ENCODE data around the gene KHNYN. TPM values are rescaled to one million over a fixed set of nuclear protein-coding genes. Genes with fewer than 3 reads are reported as not detected.

The KHNYN gene
- polyA plus RNA-seq, 1 donor from 2014 or later, result 0.53 TPM

DNA sequence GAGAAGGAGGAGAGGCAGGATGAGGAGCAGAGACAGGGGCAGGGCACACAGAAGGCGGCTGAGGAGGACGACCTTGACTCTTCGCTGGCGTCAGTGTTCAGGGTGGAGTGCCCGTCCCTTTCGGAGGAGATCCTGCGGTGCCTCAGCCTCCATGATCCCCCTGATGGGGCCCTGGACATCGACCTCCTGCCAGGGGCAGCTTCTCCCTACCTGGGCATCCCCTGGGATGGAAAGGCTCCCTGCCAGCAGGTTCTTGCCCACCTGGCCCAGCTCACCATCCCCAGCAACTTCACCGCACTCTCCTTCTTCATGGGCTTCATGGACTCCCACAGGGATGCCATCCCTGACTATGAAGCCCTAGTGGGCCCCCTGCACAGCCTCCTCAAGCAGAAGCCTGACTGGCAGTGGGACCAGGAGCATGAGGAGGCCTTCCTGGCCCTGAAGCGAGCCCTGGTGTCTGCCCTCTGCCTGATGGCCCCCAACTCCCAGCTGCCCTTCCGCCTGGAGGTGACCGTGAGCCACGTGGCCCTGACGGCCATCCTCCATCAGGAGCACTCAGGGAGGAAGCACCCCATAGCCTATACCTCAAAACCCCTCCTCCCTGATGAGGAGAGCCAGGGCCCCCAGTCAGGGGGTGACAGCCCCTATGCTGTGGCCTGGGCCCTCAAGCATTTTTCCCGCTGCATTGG, 14.9 kb upstream of the KHNYN start:
- Histone ChIP-seq H3K4me3 (ENCODE audit: low read length) (no peak overlapping the region), H3K4me2 (ENCODE audit: low read length) (no peak overlapping the region), H3K9me3 (ENCODE audit: low read length) (no peaks in the 10 kb centered on the region), H3K9ac (ENCODE audit: low read length) (no peak overlapping the region), H3K9me2 (ENCODE audit: insufficient read depth, low read length) (no peaks in the 10 kb centered on the region), H3K79me2 (replicated peaks; ENCODE audit: insufficient read depth, low read length) (no peaks in the 10 kb centered on the region), H4K20me1 (ENCODE audit: insufficient read depth) (no peaks in the 10 kb centered on the region), H2AFZ (ENCODE audit: low read depth, low read length) (no peak overlapping the region), H3K36me3 (ENCODE audit: insufficient read depth, low read length) (no peaks in the 10 kb centered on the region), H3K27me3 (ENCODE audit: insufficient read depth, low read depth, low read length) (no peaks in the 10 kb centered on the region), H3K27ac (ENCODE audit: low read length) (no peak overlapping the region), H3F3A (ENCODE audit: insufficient read depth, low read length, poor library complexity, severe bottlenecking) (no peaks in the 10 kb centered on the region)
- TF ChIP-seq EP300 (conservative IDR thresholded peaks at IDR 0.05; ENCODE audit: poor library complexity, severe bottlenecking) (no peak), SMC3 (conservative IDR thresholded peaks at IDR 0.05; ENCODE audit: poor library complexity) (no peak)
- TF ChIP-seq, protein P1, sequence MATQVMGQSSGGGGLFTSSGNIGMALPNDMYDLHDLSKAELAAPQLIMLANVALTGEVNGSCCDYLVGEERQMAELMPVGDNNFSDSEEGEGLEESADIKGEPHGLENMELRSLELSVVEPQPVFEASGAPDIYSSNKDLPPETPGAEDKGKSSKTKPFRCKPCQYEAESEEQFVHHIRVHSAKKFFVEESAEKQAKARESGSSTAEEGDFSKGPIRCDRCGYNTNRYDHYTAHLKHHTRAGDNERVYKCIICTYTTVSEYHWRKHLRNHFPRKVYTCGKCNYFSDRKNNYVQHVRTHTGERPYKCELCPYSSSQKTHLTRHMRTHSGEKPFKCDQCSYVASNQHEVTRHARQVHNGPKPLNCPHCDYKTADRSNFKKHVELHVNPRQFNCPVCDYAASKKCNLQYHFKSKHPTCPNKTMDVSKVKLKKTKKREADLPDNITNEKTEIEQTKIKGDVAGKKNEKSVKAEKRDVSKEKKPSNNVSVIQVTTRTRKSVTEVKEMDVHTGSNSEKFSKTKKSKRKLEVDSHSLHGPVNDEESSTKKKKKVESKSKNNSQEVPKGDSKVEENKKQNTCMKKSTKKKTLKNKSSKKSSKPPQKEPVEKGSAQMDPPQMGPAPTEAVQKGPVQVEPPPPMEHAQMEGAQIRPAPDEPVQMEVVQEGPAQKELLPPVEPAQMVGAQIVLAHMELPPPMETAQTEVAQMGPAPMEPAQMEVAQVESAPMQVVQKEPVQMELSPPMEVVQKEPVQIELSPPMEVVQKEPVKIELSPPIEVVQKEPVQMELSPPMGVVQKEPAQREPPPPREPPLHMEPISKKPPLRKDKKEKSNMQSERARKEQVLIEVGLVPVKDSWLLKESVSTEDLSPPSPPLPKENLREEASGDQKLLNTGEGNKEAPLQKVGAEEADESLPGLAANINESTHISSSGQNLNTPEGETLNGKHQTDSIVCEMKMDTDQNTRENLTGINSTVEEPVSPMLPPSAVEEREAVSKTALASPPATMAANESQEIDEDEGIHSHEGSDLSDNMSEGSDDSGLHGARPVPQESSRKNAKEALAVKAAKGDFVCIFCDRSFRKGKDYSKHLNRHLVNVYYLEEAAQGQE (IDR thresholded peaks at IDR 0.05; ENCODE audit: borderline replicate concordance), result no peak

DNA sequence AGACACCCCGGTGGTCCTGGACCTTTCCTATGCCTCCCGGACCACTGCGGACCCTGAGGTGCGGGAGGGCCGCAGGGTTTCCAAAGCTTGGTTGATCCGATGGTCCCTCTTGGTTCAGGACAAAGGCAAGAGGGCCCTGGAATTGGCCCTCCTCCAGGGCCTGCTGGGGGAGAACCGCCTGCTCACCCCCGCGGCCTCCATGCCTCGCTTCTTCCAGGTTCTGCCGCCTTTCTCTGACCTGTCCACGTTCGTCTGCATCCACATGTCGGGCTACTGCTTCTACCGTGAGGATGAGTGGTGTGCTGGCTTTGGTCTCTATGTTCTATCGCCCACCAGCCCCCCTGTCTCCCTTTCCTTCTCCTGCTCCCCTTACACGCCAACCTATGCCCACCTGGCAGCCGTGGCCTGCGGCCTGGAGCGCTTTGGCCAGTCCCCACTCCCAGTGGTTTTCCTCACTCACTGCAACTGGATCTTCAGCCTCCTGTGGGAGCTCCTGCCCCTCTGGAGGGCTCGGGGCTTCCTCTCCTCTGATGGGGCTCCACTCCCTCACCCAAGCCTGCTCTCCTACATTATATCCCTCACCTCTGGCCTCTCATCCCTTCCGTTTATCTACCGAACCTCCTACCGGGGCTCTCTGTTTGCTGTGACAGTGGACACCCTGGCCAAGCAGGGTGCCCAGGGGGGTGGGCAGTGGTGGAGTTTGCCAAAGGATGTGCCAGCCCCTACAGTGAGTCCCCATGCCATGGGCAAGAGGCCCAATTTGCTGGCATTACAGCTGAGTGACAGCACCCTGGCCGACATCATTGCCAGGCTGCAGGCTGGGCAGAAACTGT, 14.1 kb upstream of the KHNYN start:
- Histone ChIP-seq H3K9me2 (ENCODE audit: insufficient read depth, low read length) (no peaks in the 10 kb centered on the region), H3K36me3 (ENCODE audit: insufficient read depth, low read length) (no peaks in the 10 kb centered on the region), H3K4me2 (ENCODE audit: low read length) (no peak overlapping the region), H3K4me3 (ENCODE audit: low read length) (no peak overlapping the region), H3K9ac (ENCODE audit: low read length) (no peak overlapping the region), H3K9me3 (ENCODE audit: low read length) (no peaks in the 10 kb centered on the region), H4K20me1 (ENCODE audit: insufficient read depth) (no peaks in the 10 kb centered on the region), H3K27ac (ENCODE audit: low read length) (no peak overlapping the region), H3K79me2 (replicated peaks; ENCODE audit: insufficient read depth, low read length) (no peaks in the 10 kb centered on the region), H3K27me3 (ENCODE audit: insufficient read depth, low read depth, low read length) (no peaks in the 10 kb centered on the region), H3F3A (ENCODE audit: insufficient read depth, low read length, poor library complexity, severe bottlenecking) (no peaks in the 10 kb centered on the region), H2AFZ (ENCODE audit: low read depth, low read length) (no peak overlapping the region)
- TF ChIP-seq, protein P2, sequence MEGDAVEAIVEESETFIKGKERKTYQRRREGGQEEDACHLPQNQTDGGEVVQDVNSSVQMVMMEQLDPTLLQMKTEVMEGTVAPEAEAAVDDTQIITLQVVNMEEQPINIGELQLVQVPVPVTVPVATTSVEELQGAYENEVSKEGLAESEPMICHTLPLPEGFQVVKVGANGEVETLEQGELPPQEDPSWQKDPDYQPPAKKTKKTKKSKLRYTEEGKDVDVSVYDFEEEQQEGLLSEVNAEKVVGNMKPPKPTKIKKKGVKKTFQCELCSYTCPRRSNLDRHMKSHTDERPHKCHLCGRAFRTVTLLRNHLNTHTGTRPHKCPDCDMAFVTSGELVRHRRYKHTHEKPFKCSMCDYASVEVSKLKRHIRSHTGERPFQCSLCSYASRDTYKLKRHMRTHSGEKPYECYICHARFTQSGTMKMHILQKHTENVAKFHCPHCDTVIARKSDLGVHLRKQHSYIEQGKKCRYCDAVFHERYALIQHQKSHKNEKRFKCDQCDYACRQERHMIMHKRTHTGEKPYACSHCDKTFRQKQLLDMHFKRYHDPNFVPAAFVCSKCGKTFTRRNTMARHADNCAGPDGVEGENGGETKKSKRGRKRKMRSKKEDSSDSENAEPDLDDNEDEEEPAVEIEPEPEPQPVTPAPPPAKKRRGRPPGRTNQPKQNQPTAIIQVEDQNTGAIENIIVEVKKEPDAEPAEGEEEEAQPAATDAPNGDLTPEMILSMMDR (IDR thresholded peaks at IDR 0.05; ENCODE audit: poor library complexity, severe bottlenecking), result no peak
- TF ChIP-seq SMC3 (conservative IDR thresholded peaks at IDR 0.05; ENCODE audit: poor library complexity) (no peak), RAD21 (conservative IDR thresholded peaks at IDR 0.05) (no peak), EP300 (conservative IDR thresholded peaks at IDR 0.05; ENCODE audit: poor library complexity, severe bottlenecking) (no peak), POLR2AphosphoS5 (IDR thresholded peaks at IDR 0.05) (no peak), EZH2 (IDR thresholded peaks at IDR 0.05; ENCODE audit: borderline replicate concordance, insufficient read depth, low read length, poor library complexity, severe bottlenecking) (no peak), MXI1 (conservative IDR thresholded peaks at IDR 0.05; ENCODE audit: poor library complexity, severe bottlenecking) (no peak), TAF1 (IDR thresholded peaks at IDR 0.05; ENCODE audit: low read depth) (no peak)
- TF ChIP-seq, protein P1 (IDR thresholded peaks at IDR 0.05; ENCODE audit: borderline replicate concordance), result no peak

Data from neural cell (in vitro differentiated cells).